Fibroblast of pulmonary artery (primary cell): ENCODE data around the gene KLK7.
A peak's percentile ranks its signal among the peaks of the same experiment; 100 is the strongest.

Source experiments
- DNase-seq: peaks from one replicate; pipeline ENCODE4 v3.0.0-alpha.2; 2010; ENCODE audit warnings: low read depth
- H3K4me3 ChIP-seq: replicated peaks from 2 replicates; pipeline ENCODE4 v1.5.1; 2011; ENCODE audit warnings: low read depth, mild to moderate bottlenecking, control low read depth, low read length, moderate library complexity
- TF ChIP-seq, protein P1 (sequence below): IDR thresholded peaks from 2 replicates; pipeline ENCODE4 v1.5.1; 2011; ENCODE audit warnings: mild to moderate bottlenecking, control low read depth, low read length, inconsistent platforms; ENCODE audit errors: missing control alignments

Gene KLK7

DNA sequence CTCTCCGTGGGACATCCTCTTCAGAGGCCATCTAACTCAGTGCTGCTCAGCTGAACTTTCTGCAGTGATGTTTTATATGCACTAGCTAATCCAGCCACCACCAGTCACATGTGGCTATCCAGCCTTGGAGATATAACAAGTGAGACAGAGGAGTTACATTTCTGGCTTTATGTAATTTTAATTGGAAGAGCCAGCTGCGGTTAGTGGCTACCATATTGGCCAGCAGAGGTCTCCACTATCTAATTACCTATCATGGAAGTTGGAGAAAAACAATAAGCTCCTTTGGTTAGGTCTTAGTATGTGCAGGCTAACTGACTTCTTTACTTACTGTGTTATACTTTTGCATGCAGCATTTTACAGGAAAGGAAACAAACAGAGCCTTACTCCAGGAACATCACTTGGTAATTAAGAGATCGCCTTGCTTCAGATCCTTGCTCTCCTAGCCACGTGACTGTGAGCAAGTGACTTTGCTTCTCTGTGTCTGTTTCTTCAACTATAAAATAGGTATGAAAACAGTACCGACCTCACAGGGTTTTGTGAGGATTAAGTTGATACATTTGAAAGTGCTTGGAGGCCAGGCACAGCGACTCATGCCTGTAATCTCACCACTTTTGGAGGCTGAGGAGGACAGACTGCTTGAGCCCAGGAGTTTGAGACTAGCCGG is 37.4 kb upstream of the KLK7 start:
- no peak overlapping the region for H3K4me3 ChIP-seq
- TF ChIP-seq, protein P1, sequence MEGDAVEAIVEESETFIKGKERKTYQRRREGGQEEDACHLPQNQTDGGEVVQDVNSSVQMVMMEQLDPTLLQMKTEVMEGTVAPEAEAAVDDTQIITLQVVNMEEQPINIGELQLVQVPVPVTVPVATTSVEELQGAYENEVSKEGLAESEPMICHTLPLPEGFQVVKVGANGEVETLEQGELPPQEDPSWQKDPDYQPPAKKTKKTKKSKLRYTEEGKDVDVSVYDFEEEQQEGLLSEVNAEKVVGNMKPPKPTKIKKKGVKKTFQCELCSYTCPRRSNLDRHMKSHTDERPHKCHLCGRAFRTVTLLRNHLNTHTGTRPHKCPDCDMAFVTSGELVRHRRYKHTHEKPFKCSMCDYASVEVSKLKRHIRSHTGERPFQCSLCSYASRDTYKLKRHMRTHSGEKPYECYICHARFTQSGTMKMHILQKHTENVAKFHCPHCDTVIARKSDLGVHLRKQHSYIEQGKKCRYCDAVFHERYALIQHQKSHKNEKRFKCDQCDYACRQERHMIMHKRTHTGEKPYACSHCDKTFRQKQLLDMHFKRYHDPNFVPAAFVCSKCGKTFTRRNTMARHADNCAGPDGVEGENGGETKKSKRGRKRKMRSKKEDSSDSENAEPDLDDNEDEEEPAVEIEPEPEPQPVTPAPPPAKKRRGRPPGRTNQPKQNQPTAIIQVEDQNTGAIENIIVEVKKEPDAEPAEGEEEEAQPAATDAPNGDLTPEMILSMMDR, result peak; percentile 82
- DNase-seq, result peak; percentile 69

DNA sequence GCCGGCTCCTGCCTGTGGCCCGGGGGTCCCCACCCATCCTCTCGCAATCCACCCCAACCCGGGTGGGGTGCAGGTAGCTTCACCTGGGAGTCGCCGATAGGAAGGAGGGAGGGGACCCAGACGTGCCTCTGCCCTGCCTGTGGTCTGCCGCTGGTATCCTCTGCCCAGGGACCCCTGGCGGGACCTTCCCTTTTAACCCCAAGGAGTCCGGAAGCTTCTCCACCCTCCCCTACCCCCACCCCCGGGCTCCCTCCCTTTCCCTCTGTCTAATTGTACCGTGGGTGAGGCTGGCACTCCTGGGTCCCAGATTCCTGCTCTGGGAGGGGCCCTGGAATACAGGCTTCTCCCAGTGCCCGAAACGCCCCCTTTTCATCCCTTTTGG is 35.8 kb upstream of the KLK7 start, which contains the start of gene KLK10:
TSS of gene KLK10 (minus strand) at position 166 of the 382 bp plus-strand sequence. CDS start 579 bp downstream, outside the sequence.
- TF ChIP-seq, protein P1, result no peak
- no peak for DNase-seq
- peak within 1 kb of the TSS; percentile 32 for H3K4me3 ChIP-seq

DNA sequence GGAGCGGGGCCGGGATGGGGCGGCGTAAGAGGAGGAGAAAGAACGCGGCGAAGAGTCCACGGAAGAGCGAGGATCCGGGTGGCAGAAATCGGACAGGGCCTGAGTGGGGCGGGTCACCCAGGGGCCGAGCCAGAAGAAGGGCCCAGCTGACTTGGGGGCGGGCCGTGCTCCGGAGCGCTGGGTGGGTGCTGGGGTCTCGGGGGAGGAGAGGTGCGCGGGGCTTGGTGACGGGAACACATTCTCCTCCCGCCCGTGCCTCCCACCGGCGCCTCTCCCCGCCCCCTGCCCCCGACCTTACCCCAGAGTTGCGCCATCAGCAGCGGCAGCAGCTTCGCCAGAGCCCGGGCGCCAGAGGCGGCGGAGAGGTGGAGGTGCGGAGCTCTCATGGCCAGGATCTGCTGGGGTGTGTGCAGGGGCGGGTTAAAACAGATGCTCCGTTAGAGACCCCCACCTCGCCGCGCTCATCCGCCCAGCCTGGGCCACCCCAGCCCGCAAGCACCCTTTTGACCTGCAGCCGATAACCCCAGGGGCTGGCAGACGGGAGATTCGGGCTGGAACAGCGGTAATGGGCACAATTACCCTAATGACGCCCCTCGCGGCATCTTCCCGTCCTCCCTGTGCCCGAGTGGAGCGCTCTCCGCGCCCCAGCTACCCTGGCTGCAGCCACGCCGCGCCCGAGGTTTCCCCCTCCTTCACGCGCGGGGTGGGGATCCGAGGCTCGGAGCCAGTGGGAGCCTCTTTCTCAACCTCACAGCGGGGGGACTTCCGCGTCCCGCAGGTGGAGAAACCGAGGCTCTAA is 35.2 kb upstream of the KLK7 start:
- peak; percentile 6 for DNase-seq
- TF ChIP-seq, protein P1, result no peak
- peak overlapping the region; percentile 32 for H3K4me3 ChIP-seq

DNA sequence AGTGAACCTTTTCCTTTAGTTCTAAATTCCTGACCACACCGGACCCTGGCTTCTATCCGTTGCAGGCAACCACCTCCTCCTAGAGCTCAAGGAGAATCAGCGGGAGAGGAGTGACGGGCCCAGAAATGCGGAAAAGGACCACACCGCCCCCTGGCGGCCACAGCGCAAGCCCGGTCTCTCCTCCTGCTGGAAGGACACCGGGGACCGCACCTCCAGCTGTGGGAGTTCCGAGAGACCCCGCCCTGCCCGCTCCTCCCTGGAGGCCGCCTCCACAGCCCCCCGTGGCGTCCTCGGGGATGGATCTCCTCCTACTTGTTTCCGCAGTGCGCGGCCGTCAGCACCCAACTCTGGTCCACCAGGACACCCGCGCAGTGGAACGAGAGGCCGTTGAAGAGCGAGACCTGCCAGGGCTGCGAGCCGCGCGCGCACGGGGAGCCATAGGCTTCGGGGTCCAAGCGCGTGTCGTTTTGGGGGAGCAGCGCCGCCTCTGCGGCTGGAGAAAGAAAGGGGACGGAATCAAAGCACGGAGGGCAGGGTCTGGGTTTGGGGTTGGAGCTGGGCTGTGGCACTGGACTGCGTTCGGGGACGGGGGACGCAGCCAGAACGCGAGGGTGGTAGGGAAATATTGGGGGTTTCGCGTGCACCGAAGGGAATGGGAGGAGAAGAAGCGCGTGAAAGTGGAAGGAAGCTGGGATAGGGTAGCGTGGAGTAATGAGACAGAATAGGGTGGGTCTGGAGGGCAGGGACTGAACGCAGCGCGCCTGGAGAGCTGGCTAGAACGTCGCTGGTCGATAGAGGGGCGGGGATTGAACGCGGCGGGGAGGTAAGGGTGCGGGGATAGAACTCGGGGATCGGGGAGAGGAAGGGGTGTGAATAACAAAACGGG is 33.3 kb upstream of the KLK7 start:
- DNase-seq, result peak; percentile 57
- no peak overlapping the region for H3K4me3 ChIP-seq
- TF ChIP-seq, protein P1, result peak; percentile 66

DNA sequence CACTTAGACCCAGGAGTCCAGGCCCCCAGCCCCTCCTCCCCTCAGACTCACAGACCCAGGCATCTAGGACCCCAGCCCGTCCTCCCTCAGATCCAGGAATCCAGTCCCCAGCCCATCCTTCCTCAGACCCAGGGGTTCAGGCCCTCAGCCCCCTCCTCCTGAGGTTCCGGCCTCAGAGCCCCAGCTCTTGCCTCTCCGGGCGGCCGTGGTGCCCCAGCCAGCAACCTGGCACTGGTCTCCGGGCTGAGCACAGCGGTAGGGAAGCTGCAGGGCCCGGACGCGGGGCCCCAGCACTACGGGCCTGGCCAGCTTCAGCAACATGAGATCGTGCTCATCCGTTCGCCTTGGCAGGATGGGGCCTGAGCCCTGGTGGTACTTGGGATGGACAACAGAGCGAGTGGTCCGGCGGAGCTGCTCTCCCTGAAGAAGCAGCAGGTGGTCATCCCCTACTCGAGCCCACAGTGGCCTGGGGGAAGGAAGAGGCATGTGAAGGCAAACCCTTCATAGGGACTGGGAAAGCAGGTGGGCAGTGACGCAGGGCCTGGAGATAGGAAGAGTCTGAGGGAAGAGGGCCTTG is 32.1 kb upstream of the KLK7 start:
- TF ChIP-seq, protein P1, result no peak
- DNase-seq, result no peak
- H3K4me3 ChIP-seq, result no peak overlapping the region

DNA sequence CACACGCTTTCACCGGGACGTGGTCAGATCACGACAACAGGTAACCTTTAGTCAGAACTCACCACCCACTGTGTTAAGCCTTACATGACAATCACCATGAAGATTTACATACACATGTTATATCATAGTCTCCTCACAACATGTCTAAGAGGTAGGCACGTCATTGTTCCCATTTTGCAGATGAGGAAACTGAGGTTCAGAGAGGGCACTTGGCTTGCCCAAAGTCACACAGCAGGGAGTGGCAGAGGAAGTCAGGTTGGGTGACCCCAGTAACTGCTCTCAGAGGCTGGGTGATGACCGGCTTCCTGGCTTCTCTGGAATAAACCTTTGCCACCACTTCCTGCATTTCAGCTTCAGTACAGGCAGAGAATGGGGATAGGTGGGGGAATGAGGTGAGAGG is 30.5 kb upstream of the KLK7 start:
- TF ChIP-seq, protein P1, result no peak
- H3K4me3 ChIP-seq, result no peak overlapping the region
- no peak for DNase-seq
